GM23338 (cell line): ENCODE data around the gene TSKS.

ENCODE experiments used
- CREB1 ChIP-seq: fragments of 250-450 bp; sonication (Bioruptor Pico); IDR thresholded peaks from 2 replicates; pipeline ENCODE4 v1.5.0; 2020; ENCODE audit warnings: low read depth, mild to moderate bottlenecking, moderate library complexity
- EZH2 ChIP-seq: fragments of 200-600 bp; sonication (generic); IDR thresholded peaks from one replicate; pipeline ENCODE4 v1.8.0; 2017; ENCODE audit warnings: antibody characterized with exemption, mild to moderate bottlenecking, low read depth; ENCODE audit not compliant: unreplicated experiment
- EZH2phosphoT487 ChIP-seq: fragments of 200-600 bp; sonication (generic); IDR thresholded peaks from one replicate; pipeline ENCODE4 v1.8.1; 2018; ENCODE audit warnings: antibody characterized with exemption; ENCODE audit not compliant: unreplicated experiment
- JUNB ChIP-seq: IDR thresholded peaks from one replicate; pipeline ENCODE4 v1.6.1; 2016; ENCODE audit warnings: antibody characterized with exemption; ENCODE audit not compliant: unreplicated experiment
- POLR2AphosphoS5 ChIP-seq: IDR thresholded peaks from 2 replicates; pipeline ENCODE4 v1.6.1; 2016; ENCODE audit warnings: antibody characterized with exemption, low read depth
- TF ChIP-seq, protein P1 (sequence below), 2 experiments: fragments of 200-600 bp in 1 of 2; sonication (generic) in 1 of 2; conservative IDR thresholded peaks; 2 replicates each; pipeline versions ENCODE4 v1.5.1 to v1.6.1; 2016 to 2017; ENCODE audit warnings: antibody characterized with exemption in 2 of 2, low read depth in 2 of 2, mild to moderate bottlenecking in 2 of 2, moderate library complexity in 1 of 2
- TF ChIP-seq, protein P2 (sequence below): IDR thresholded peaks from one replicate; pipeline ENCODE4 v1.6.1; 2018; ENCODE audit warnings: antibody characterized with exemption; ENCODE audit not compliant: unreplicated experiment
- TF ChIP-seq, protein P3 (sequence below): IDR thresholded peaks from 2 replicates; pipeline ENCODE4 v1.6.1; 2016; ENCODE audit warnings: antibody characterized with exemption

DNA sequence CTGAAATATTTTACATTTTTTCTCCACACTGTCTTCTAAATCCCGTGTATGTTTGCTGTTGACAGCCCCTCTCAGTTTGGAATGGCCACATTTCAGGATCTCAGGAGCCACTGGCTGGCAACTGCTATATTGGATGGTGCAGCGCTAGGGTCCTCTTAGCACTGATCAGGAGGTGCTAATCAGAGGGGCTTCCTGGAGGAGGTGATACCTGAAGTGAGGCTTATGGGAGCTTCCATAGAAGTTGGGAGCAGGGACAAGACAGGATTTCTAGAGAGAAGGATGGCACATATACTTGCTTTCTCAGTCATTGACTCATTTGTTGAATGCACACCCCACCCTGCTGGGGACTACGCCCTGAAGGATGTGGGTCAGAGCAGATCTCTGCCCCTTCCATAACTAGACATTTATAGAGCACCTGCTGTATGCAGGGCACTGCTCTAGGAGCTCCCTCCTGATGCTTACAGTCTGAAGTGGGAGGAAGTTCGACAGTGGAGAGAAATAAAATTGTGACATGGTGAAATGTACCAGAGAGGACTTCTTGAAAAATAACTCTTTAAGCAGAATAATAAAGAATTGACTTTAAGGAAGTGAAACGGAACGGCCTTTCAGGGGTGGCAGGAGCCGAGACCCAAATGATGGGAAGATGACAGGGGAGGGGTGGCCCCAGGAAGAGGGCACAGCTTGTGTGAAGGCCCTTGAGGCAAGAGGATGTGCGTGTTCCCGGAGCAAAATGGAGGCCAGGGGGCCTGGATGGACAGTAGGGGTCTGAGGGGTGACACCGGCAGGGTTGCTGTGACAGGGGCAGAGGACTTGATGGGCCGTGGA, 16.8 kb upstream of the TSKS start:
- TF ChIP-seq, protein P1, sequence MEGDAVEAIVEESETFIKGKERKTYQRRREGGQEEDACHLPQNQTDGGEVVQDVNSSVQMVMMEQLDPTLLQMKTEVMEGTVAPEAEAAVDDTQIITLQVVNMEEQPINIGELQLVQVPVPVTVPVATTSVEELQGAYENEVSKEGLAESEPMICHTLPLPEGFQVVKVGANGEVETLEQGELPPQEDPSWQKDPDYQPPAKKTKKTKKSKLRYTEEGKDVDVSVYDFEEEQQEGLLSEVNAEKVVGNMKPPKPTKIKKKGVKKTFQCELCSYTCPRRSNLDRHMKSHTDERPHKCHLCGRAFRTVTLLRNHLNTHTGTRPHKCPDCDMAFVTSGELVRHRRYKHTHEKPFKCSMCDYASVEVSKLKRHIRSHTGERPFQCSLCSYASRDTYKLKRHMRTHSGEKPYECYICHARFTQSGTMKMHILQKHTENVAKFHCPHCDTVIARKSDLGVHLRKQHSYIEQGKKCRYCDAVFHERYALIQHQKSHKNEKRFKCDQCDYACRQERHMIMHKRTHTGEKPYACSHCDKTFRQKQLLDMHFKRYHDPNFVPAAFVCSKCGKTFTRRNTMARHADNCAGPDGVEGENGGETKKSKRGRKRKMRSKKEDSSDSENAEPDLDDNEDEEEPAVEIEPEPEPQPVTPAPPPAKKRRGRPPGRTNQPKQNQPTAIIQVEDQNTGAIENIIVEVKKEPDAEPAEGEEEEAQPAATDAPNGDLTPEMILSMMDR (conservative IDR thresholded peaks at IDR 0.05; ENCODE audit: low read depth in 2 of 2) = no peak
- TF ChIP-seq, protein P2, sequence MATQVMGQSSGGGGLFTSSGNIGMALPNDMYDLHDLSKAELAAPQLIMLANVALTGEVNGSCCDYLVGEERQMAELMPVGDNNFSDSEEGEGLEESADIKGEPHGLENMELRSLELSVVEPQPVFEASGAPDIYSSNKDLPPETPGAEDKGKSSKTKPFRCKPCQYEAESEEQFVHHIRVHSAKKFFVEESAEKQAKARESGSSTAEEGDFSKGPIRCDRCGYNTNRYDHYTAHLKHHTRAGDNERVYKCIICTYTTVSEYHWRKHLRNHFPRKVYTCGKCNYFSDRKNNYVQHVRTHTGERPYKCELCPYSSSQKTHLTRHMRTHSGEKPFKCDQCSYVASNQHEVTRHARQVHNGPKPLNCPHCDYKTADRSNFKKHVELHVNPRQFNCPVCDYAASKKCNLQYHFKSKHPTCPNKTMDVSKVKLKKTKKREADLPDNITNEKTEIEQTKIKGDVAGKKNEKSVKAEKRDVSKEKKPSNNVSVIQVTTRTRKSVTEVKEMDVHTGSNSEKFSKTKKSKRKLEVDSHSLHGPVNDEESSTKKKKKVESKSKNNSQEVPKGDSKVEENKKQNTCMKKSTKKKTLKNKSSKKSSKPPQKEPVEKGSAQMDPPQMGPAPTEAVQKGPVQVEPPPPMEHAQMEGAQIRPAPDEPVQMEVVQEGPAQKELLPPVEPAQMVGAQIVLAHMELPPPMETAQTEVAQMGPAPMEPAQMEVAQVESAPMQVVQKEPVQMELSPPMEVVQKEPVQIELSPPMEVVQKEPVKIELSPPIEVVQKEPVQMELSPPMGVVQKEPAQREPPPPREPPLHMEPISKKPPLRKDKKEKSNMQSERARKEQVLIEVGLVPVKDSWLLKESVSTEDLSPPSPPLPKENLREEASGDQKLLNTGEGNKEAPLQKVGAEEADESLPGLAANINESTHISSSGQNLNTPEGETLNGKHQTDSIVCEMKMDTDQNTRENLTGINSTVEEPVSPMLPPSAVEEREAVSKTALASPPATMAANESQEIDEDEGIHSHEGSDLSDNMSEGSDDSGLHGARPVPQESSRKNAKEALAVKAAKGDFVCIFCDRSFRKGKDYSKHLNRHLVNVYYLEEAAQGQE = no peak
- TF ChIP-seq EZH2 (no peak), JUNB (no peak), CREB1 (CRISPR knock-in tag) (no peak), POLR2AphosphoS5 (no peak), EZH2phosphoT487 (no peak)
- TF ChIP-seq, protein P3, sequence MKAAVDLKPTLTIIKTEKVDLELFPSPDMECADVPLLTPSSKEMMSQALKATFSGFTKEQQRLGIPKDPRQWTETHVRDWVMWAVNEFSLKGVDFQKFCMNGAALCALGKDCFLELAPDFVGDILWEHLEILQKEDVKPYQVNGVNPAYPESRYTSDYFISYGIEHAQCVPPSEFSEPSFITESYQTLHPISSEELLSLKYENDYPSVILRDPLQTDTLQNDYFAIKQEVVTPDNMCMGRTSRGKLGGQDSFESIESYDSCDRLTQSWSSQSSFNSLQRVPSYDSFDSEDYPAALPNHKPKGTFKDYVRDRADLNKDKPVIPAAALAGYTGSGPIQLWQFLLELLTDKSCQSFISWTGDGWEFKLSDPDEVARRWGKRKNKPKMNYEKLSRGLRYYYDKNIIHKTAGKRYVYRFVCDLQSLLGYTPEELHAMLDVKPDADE = no peak
